SK-N-SH treated with all-trans-retinoic acid at 6 μM for 48 hours (cell line): ENCODE data around the gene DOCK11.

ENCODE experiments used
- BACH2 ChIP-seq: fragments of 250-450 bp; sonication (Bioruptor Pico); IDR thresholded peaks from 2 replicates; pipeline ENCODE4 v1.9.0; 2021; ENCODE audit warnings: mild to moderate bottlenecking, borderline replicate concordance
- CREB5 ChIP-seq: fragments of 250-450 bp; sonication (Bioruptor Pico); IDR thresholded peaks from 2 replicates; pipeline ENCODE4 v1.5.1; 2020; ENCODE audit warnings: low read depth, mild to moderate bottlenecking, moderate library complexity
- CSDC2 ChIP-seq: fragments of 250-450 bp; sonication (Bioruptor Pico); IDR thresholded peaks from 2 replicates; pipeline ENCODE4 v1.5.0; 2020; ENCODE audit warnings: mild to moderate bottlenecking, moderate library complexity
- CSRNP3 ChIP-seq: fragments of 250-450 bp; sonication (Bioruptor Pico); IDR thresholded peaks from 2 replicates; pipeline ENCODE4 v1.5.1; 2021; ENCODE audit warnings: mild to moderate bottlenecking, moderate library complexity
- POU6F1 ChIP-seq: fragments of 250-450 bp; sonication (Bioruptor Pico); IDR thresholded peaks from 2 replicates; pipeline ENCODE4 v1.8.0; 2021; ENCODE audit warnings: low read depth, mild to moderate bottlenecking, moderate library complexity, borderline replicate concordance
- PPARA ChIP-seq: fragments of 250-450 bp; sonication (Bioruptor Pico); IDR thresholded peaks from 2 replicates; pipeline ENCODE4 v1.5.0; 2020; ENCODE audit warnings: mild to moderate bottlenecking, borderline replicate concordance
- TCF4 ChIP-seq: fragments of 250-450 bp; sonication (Bioruptor Pico); IDR thresholded peaks from 2 replicates; pipeline ENCODE4 v1.8.0; 2021; ENCODE audit warnings: mild to moderate bottlenecking, moderate library complexity, borderline replicate concordance
- TSHZ2 ChIP-seq: fragments of 250-450 bp; sonication (Bioruptor Pico); IDR thresholded peaks from 2 replicates; pipeline ENCODE4 v1.5.0; 2020; ENCODE audit warnings: mild to moderate bottlenecking, moderate library complexity
- ZFP30 ChIP-seq: fragments of 450-650 bp; formaldehyde crosslinking; IDR thresholded peaks from 2 replicates; pipeline ENCODE4 v1.5.0; 2022; ENCODE audit warnings: mild to moderate bottlenecking, moderate library complexity
- ZNF565 ChIP-seq: fragments of 450-650 bp; formaldehyde crosslinking; conservative IDR thresholded peaks from 2 replicates; pipeline ENCODE4 v1.5.0; 2020; ENCODE audit warnings: low read depth, mild to moderate bottlenecking, moderate library complexity
- TF ChIP-seq, protein P1 (sequence below): fragments of 250-450 bp; sonication (Bioruptor Pico); IDR thresholded peaks from 2 replicates; pipeline ENCODE4 v1.8.0; 2020; ENCODE audit warnings: mild to moderate bottlenecking, moderate library complexity, borderline replicate concordance

- TF ChIP-seq, protein P1, sequence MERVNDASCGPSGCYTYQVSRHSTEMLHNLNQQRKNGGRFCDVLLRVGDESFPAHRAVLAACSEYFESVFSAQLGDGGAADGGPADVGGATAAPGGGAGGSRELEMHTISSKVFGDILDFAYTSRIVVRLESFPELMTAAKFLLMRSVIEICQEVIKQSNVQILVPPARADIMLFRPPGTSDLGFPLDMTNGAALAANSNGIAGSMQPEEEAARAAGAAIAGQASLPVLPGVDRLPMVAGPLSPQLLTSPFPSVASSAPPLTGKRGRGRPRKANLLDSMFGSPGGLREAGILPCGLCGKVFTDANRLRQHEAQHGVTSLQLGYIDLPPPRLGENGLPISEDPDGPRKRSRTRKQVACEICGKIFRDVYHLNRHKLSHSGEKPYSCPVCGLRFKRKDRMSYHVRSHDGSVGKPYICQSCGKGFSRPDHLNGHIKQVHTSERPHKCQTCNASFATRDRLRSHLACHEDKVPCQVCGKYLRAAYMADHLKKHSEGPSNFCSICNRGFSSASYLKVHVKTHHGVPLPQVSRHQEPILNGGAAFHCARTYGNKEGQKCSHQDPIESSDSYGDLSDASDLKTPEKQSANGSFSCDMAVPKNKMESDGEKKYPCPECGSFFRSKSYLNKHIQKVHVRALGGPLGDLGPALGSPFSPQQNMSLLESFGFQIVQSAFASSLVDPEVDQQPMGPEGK (CRISPR knock-in tag): no peak
- TF ChIP-seq CSRNP3 (CRISPR knock-in tag) (no peak), TSHZ2 (CRISPR knock-in tag) (no peak), CREB5 (no peak), CSDC2 (CRISPR knock-in tag) (no peak), ZFP30 (no peak), POU6F1 (CRISPR knock-in tag) (no peak), BACH2 (CRISPR knock-in tag) (no peak), ZNF565 (CRISPR knock-in tag) (no peak), PPARA (CRISPR knock-in tag) (no peak), TCF4 (CRISPR knock-in tag) (no peak)
These were observed 74.1 kb downstream of the DOCK11 start for GRCh38 chrX:118569676-118570075.
